Stimulated activated naive CD4-positive, alpha-beta T cell treated with Interleukin-2 at 50 U/mL for 16 hours (primary cell): ENCODE measurements around the gene BPNT1.
A peak's percentile ranks its signal among the peaks of the same experiment; 100 is the strongest.
"Not testable (repeated sequence)": the region's sequence is repeated elsewhere in the genome, so short reads cannot be mapped to it uniquely, and the experiment has no call there.

Experiments used
- DNase-seq: peaks from one replicate; lab custom pipeline; 2025; lab: John Stamatoyannopoulos, UW

BPNT1 gene

GRCh38 chr1:220077887-220078286 lies 11.7 kb downstream of the BPNT1 start:
- DNase-seq: no peak

DNA sequence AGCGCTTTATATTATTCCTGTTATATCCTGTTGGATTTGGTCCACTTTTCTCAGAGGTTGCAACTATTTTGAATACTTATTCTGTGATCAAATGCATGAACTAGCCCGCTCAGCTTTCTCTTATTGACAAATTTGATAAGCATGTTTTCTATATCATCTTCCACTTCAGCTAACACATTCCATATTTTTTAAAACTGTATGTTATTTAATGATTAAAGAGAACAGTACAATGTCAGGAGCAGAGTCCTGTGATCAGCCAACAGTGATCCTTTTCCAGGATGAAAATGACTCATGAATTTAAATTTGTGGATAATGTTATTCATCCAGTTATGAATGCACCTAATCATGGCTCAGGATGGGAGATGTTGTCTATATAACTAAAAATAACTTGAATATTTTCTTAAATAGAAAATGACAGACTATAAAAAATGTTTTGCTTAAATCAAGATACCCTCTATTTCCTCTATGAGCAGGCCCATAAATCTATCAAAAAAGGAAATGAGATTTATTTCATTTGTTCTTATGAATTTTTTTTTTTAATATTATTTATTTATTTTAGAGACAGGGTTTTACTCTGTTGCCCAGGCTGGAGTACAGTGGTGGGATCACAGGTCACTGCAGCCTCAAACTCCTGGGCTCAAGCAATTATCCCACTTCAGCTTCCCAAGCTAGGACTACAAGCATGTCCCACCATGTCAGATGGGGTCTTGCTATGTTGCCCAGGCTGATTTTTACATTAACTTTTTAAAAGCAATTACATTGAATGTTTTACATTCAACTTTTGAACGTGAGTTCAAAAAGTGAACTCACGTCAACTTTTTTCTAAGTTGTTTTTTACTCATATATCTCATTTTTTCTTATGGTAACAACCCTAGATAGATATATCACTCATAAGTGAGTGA lies 12.5 kb downstream of the BPNT1 start:
- no peak for DNase-seq

DNA sequence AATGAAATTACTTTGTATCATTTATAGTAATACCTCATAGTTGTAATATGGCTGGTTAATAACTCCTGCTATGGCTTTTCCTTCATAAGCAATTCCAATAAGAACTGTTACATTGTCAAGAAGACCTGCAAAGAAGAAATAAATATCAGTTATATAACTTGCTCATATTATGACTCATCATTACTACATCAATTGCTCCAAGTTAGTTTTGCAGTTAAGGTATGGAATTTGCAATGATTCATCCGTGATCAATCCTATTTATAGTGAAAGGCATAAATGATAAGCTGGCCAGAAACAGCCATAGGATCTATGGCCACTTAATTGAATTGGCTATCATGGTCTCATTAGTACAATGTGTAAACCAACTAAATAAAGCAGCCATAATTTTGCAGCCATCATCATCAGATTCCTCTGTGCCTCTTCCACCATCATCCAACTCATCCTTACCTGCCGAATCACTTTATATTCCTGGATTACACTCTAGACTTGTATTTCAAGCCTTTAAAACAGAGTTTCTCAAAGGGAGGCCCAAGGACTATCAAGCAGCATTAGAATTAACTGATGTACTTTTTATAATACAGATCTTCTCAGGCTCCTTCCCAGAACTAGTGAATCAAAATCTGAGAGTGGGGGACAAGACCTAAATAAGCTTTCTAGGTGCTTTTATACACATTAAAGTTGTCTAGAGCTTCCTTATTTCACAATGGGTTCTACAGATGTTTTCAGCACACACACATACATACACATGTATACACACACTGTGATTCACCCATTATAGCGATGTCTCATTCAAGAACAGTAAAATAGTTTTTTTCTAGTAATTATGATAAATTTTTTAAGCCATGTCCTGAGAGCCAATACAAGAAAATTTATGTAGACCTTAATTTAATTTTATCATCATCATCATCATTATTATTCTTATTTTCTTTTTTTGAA lies 22.1 kb downstream of the BPNT1 start:
- DNase-seq: no peak

DNA sequence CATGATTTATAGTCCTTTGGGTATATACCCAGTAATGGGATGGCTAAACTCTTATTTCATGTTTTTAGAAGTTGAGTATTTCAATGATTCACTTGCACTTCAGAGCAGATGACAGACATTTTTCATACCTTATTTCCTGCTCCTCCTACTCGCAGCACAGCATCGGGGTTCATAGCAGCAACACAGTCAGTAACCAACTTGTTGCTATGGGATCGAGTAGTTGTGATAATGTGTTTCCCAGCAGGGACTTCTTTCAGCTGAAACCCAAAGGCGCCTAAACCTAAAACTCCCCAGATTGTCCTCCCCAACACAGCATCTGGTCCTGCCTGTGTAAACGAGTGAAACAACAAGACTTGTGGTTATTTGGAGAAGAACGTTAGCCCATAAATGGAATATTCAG lies 27.0 kb downstream of the BPNT1 start:
- DNase-seq: no peak

DNA sequence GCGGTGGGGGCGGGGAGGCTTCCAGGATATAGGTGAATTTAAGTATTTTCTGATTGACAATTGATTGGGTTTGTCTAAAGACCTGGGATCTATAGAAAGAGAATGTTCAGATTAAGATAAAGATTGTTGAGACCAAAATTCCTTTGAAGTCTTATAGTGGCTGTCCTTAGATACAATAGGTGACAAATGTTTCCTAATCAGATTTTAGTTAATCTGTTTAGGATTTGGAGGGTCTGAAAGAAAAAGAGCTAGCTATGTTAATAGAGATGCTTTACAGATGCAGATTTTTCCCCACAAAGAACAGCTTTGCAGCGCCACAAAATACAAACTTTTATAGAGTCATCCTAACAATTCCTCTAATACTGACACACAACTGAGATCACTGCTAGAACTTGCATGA lies 28.7 kb downstream of the BPNT1 start:
- no peak for DNase-seq

- no peak for DNase-seq
Measured at GRCh38 chr1:220056374-220056773, 33.2 kb downstream of the BPNT1 start.

DNA sequence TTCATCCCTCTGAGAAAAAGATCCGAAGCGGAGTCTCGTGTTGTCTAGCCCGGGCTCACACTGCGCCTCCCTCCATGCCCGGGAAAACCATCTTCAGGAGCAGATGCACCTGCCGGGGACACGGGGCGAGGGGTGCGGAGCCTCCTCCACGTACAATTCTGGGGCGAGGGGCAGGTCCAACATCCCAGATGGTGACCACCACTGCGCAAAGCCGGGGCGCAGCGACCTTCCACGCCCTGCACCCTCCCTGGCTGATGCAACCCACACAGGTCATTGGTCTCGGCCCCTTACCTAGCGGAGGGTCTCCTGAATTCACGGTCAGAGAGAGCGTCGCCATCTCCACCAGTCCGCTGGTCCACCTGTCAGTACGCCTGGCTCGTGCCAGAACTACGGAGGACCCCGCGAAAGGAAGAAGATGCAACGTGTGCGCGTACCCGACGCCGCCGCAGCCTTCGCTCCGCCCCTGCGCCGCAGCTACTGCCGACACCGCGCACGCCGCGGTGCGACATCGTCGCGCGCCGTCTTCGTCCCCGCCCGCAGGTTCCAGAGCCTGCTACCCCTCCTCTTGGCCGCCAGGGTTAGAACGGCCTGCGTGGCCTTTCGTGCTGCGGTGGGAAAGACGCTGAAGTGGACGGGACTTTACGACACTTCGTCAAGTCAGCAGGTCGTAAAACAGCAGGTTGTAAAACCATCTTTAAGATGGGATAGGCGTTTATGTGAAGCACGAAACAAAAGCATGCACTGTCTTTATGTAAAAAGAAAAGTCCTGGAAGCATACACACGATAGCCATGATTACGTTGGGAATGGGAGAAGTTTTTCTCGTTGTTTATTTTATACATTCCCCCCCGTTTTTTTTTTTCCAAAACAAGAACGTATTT lies 43.3 kb downstream of the BPNT1 start, which contains the start of gene EPRS1:
EPRS1 (minus strand) TSS at position 454 of the 879 bp plus-strand sequence; CDS start at position 337, 117 bp downstream.
- DNase-seq: peak; percentile 95

- DNase-seq: no peak
Measured at GRCh38 chr1:220045356-220046051, 44.1 kb downstream of the BPNT1 start.

- DNase-seq: no peak
Measured at GRCh38 chr1:220044678-220045355, 44.8 kb downstream of the BPNT1 start.

- no peak for DNase-seq
Measured at GRCh38 chr1:220043646-220044045, 45.9 kb downstream of the BPNT1 start.

DNA sequence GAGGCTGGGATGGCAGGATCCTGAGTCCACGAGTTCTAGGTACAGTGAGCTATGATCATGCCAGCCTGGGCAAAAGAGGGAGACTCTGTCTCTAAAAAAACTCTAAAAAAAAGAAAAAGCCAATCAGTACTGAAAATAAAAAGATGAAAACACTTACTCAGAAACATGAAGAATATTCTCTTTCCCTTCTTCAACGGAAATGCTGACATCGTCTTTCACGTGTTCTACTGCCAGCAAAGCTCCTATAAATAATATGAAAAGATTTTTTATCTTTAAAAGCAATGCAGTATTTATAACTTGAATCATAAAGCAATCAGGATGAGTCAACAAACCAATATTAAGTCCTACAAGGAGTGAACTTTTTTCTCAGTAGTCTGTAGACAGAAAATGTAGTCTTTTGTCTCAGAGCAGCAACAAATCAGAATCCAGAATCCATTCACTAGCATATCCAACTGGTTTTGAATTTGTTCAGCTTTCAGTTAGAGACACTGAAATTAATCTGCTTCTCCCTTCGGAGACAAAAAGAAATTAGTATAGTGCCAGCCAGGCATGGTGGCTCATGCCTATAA lies 49.5 kb downstream of the BPNT1 start:
- no peak for DNase-seq

DNA sequence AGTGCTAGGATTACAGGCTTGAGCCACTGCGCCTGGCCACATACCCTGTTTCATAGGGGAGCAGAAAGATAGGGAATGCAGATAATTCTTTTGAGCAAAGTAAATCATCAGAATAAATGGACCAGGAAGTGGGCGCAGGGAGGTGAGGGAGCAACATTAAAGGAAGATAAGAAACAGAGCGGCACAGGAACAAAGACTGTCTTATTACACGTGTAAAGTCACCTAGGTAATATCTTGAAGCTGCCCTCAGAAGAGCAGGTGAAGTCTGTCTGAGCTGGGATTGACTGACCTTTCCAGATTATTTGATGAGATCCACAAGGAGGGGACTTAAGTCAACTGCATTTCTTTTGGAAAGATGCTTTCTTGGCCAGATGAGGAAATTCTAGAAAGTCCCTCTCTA lies 50.9 kb downstream of the BPNT1 start:
- no peak for DNase-seq

GRCh38 chr1:220037810-220038209 lies 51.8 kb downstream of the BPNT1 start:
- not testable (repeated sequence) for DNase-seq

GRCh38 chr1:220032911-220033310 lies 56.7 kb downstream of the BPNT1 start:
- no peak for DNase-seq

DNA sequence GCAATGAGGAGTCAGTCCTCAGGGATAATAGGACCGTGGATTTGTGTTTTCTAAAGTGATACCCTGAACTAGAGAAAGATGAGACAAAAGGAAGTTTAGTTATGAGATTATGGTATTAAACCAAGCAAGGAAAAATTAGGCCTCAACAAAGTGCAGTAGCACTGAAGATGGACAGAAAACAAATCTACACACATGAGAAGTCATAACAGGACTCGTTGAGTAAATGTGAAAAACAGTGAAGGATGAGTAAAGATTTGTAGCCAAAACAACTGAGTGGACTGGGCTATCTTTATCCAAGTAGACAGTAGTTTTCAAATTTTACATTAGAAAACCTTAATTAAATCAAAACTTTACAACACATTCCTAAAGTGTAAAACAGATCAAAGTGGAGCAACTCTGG lies 58.3 kb downstream of the BPNT1 start:
- DNase-seq: no peak

DNA sequence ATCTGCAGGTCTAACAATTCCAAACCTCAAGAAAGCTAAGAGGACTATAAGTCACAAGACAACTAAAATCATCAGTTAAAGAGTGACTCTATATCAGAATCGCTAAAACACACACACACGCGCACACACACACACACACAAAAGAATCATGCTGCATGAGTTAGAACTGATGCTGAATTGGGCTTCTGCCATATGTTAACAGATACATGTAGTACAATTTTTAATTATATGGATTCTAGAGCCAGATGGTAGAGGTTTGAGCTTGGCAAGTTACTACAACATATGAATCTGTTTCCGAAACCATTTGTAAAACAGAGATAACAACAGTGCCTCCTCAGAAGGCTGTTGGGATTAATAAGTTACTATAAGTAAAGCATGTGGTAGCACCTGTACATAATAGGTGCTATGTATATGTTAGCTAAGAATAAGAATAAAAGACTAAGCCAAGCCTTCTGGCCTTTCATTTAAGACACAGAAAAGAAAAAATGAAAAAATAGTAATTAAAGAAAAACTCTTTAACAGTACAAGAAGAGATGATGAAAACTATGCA lies 61.2 kb downstream of the BPNT1 start:
- DNase-seq: no peak

DNA sequence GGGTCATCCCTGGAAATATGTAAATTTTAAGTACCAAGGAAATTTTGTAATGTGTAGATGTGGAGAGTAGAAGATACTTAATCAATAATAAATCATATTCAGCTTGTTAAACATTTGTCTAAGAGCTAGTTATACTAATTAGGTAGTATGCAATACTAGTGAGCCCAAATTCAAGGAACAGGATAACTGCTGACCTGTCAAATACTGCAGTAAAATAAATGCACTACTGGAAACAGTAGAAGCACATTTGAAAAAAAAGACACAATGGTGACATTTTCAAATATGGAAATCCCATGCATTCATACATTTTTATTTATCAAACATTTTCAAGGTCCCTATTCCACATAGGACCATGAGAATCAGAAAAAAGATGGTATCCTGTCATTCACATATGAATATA lies 70.5 kb downstream of the BPNT1 start:
- DNase-seq: no peak

DNA sequence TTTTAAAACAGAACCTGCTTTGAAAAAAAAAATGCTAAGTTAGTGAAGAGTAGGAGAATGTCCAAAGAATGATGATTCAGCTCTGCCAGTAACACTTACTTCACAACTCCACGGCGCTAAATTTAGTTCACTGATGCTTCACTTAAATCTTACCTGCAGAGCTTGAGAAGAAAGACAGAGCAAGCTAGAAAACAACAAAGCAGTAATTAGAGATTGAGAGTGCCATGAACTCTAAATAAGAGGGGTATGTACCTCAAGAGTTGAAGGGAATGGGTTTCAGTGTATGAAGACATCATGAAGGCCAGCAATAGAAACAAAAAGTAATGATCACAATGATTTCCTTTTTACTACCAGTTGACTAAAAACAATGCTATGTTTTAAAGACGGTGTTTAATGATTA lies 76.1 kb downstream of the BPNT1 start:
- no peak for DNase-seq

GRCh38 chr1:220012259-220012658 lies 77.3 kb downstream of the BPNT1 start:
- no peak for DNase-seq

GRCh38 chr1:220011620-220012019 lies 78.0 kb downstream of the BPNT1 start:
- no peak for DNase-seq
